ENCODE measurements around the gene DVL1.
A peak's percentile ranks its signal among the peaks of the same experiment; 100 is the strongest.
"Not testable (repeated sequence)": the region's sequence is repeated elsewhere in the genome, so short reads cannot be mapped to it uniquely, and the experiment has no call there.

DVL1 gene

DNA sequence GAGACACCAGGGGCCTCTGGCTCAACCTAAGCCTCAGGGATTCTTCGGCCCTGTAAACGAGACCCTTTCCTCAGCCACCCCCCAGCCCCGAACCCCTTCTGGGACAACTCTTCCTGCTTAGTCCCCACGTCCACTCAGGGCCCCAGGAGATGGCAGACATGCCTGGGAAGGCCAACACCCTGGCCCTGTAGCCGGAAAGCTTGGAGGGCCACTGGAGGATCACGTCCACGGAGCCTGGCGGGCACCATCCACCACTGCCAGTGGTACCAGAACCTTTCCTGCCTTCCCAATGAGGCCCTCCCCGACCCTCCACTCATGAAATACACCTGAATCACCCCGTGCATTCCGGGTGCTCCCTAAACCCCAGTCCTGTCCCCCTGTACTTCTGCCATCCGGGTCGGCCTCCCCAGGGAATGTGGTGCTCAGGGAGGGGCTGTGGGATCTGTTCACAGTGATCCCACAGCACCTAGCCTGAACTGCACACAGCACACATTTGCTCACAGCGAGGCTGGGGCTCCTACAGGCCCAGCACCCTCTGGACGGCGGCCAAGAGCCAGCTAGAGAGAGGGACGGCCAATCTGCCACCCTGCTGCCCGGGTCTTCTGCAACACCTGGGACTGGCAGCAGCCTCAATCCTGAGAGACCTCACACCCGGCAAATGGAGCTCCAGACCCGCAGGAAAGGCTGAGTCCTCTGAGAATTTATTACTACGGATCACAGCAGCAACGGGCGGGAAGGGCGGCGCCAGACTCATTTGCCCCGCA, 24.0 kb upstream of the DVL1 start:
- DNase-seq = no peak

DNA sequence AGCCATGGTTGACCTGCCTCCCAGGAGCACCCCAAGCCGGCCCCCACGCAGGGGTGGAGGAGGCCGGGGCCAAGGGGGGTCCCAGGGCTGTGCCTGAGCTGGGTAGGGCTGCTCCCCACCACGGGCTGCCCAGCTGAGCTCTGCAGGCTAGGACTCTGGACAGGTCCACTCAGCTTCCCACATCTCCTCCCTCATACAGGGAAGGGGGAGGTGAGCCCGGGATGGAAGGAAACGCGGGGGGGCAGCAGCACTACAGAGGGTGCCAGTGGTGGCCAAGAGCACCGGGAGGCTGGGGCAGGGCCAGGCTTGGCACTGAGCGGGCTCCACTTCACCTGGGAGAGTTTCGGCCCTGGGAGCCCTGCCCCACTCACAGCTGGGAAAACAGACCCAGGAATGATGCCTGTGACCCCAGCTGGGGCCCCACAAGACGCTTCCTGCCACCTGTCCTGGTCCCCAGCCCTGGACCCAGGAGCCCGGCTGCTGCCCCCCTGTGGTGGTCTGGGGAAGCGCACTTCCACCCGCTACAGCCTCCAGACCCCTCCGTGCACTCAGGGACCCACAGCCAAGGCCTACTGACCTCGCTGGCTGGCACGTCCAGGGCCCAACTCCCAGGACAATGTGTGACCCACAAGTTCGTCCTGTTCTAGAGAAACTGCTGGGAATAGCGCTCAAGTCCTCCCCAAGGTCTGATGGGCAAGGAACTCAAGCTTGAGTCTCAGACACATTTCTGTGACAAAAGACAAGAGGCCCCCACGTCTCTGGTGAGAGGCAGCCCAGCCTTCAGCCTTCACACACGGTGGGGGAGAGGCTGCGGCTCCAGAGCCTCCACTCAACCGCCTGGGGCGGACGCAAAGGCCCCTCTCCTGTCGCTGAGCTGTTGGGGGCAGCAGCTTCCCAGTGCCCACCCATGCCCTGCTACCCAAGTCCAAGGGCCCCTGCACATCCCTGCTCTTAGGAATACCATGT, 22.8 kb upstream of the DVL1 start:
- DNase-seq = peak; percentile 70 to 76

DNA sequence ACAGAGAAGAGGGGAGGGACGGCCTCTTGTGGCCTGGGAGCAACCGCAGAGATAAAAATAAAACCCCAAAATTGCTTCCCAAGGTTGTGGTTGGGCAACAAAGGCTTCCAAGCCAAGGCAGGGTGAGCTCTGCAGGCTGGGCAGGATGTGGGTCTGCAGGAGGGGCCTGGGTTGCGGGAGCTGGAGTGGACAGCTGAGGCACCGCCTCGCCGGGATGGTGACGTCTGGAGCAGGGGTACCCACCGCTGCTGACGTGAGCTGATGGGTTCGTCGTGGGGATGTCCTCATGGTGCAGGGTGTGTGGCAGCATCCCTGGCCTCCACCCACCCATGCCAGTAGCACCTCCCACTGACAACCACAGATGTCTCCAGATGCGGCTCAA, 22.1 kb upstream of the DVL1 start:
- peak; percentile 84 to 86 for DNase-seq

DNA sequence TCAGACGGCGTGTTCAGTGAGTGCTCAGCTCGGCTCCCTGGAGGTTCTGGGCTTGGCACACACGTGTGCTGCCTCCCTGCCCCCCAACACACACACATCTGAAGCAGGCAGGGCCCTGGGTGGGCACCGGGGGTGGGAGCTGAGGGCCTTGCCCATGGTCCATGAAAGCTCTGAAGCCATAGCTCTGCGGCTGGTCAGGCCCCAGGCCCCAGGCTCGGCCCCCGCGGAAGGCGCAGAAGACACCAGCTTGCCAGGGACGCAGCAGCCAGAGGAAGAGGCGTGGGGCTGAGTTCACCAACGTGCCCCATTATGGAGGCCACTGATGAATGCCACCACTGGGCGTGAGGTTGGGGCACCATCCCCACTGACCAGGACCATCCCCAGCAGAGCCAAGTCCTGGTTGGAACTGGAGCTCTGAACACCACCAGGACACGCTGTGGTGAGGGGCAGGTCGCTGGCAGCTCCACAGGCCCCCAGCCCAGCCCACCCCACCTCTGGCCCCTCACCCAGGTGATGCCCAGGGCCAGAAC, 21.6 kb upstream of the DVL1 start:
- DNase-seq = no peak

DNA sequence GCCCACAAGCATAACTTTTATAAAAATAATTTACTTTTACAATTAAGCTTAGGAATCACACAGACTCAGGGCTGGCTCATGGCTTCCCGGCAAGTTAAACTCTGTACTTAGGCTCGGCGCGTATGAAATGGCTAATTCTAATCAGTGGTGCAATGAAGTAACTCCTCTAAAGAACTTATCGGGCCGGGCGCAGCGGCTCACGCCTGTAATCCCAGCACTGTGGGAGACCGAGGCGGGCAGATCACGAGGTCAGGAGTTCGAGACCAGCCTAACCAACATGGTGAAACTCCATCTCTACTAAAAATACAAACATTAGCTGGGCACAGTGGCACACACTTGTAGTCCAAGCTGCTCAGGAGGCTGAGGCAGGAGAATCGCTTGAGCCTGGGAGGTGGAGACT, 20.9 kb upstream of the DVL1 start:
- DNase-seq = not testable (repeated sequence)

DNA sequence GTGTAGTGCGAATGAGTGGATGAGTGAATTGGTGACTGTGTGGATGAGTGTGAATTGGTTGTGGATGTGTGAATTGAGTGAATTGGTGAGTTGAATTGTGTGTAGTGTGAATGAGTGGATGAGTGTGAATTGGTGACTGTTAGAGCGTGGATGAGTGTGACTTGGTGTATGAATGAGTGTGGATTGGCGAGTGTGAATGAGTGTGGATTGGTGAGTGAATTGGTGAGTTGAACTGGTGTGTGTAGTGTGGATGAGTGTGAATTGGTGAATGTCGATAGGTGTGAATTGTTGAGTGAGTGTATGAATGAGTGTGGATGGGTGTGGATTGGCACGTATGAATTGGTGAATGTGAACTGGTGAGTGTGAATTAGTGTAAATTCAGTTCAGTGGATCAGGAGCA, 18.1 kb upstream of the DVL1 start:
- DNase-seq = no peak

DNA sequence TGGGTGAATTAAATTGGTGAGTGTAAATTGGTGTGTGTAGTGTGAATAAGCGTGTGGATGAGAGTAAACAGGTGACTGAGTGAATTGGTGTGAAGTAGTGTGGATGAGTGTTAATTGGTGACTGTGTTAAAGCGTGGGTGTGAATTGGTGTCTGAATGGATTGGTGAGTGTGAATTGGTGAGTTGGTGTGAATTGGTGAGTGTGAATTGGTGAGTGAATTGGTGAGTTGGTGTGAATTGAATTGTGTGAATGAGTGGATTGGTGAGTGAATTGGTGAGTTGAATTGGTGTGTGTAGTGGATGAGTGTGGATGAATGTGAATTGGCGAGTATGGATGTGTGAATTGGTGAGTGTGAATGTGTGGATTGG, 17.5 kb upstream of the DVL1 start:
- no peak for DNase-seq

DNA sequence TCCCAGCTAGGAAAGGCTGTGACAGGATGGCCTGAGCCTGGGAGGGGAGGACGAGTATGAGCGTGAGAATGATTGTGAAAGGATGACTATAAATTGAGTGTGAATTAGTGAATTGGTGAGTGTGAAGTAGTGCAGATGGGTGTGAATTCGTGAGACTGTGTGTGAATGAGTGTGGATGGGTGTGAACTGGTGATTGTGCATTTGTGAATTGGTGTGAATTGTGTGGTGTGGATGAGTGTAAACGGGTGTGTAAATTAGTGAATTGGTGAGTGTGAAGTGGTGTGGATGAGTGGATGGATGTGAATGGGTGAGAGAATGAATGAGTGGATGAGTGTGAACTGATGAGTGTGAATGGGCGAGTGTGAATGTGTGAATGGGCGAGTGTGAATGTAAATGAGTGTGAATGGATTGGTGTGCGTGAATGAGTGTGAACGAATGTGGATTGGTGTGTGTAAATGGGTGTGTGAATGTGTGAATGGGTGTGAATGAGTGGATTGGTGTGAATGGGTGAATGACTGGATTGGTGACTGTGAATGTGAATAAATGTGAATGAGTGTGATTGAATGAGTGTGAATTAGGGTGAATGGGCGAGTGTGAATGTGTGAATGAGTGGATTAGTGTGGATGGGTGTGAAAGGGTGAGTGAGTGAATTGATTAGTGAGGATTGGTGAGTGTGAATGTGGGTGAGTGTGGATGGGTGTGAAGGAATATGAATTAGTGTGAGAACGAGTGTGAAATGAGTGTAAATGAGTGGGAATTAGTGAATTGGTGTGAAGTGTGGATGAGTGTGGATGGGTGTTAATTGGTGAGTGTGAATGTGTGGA, 16.9 kb upstream of the DVL1 start:
- DNase-seq = no peak

DNA sequence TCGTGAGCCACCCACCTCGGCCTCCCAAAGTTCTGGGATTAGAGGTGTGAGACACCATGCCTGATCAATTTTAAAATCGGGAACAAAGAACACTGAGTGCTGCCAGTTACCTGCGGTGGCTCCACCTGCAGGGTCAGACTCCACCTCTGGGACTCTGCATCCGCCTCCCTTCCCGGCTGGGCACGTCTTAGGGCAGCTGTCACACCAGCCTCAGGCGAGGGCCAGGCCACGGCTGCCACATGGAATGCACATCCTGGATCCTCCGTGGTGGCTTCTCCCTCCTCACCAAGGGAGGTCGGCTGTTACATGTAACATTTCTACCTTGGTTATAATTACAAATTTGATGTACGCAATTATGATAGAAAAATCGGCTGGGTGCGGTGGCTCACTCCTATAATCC, 15.0 kb upstream of the DVL1 start:
- no peak for DNase-seq

DNA sequence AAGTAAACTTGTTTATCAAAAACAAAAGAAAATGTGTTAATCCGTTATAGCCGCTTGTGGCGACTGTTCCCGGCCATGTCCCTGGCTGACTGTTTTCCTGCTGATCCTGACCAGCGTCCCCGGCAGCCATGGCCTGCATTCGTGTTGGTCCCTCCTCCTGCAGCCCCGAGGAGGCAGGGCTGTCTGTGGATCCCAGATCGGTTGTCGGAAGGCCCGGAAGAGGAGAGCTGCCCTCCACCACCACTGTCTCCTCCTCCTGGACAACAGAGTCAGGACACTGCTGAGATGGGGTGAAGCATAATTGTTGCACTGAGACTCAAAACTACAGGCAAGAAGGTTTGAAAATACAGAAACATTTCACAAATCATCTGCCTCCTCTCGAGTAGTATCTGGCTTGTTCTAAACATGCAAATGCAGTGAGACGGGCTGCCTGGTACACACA, 12.8 kb upstream of the DVL1 start:
- DNase-seq = no peak

DNA sequence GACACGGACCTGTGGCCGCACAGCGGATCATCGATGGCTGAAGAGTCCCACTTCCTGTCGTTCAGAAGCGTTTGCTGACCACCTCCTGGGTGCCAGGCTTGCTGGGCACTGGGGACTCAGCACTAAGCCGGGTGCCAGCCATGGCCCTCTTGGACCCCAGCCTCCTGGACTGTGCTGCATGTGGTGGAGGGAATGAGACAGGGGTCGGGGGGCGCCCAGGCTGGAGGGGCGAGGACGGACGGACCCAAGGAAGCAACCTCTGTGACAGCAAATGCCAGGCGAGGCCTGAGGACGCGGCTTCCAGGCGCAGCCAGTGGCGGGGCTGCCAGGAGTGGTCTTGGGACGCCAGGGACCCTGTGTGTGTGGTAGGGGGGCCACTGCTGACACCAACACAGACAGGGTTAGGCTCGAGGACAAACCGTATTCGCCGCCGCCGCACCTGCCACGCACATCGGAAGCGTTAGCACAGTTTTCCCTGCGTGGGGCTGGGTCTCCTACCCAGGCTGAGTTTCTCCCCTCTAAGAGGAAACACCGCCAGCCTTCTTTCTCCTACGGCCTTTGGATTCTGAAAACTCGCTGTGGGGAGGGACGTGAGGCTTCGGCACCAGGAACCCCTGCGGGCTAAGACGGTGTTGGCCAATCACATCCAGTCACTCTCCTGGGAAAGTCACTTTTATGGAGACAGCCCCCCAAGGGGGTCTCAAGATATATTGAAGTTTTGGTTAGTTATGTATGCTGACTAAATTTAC, 12.2 kb upstream of the DVL1 start:
- DNase-seq = no peak

DNA sequence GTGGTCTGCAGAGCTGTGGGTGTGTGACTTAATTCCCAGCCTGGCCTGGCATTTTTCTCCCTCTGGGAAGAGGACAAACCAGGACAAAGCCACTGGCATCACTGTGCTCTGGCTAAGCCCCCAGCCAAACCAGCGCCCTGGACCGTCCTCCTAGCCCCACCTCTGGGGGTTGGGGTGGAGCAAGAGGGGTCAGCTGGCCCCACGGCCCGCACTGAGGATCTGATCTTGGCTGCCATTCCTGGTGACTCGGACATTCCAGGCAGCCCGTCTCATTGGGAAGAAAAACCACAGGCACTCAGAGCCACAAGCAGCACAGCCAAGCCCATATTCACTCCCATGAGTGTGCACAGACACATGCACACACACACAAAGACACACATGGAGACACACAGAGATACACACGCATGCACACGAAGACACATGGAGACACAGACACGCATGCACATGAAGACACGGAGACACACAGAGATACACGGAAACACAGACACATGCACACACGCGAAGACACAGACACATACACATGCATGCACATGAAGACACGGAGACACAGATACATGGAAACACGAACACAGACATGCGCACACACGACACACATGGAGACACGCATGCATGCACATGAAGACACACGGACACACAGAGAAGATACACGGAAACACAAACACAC, 11.4 kb upstream of the DVL1 start:
- DNase-seq = no peak

DNA sequence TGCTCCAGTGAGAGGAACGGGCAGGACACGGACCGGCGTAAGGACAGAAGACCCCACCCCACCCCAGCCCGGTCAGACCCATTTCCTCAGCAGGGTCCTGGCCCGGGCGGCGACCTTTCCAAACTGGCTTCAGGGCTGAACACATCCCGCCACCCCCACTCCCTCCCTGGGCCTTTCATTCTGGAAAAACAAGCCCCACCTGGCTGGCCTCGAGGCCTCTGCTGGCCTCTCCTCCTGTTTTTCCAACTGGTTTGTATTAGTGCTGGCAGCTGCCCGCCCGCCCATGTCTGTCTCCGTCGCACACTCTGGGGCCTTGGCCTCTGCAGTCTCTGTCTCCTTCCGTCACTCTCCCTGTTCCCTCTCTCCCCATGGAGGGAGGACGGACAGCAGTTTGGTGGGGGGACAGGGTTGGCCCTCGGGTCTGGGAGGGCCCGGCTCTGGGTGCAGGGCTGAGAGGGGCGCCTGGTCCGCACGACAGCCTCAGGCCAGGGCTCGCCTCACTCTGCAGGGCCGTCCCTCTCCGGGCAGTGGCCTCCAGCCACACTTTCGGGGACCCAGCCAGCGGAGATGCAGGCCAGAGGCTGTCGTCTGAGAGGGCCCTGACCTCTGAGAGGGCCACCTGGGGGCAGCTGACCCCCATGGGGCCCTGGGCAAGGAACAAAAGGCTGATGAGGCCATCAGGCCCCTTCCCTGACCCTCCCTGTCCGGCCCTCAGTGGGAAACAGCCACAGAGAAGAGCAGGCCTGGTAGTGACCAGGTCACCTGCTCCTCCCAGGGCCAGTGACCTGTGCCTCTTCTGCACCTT, 10.6 kb upstream of the DVL1 start:
- no peak for DNase-seq

DNA sequence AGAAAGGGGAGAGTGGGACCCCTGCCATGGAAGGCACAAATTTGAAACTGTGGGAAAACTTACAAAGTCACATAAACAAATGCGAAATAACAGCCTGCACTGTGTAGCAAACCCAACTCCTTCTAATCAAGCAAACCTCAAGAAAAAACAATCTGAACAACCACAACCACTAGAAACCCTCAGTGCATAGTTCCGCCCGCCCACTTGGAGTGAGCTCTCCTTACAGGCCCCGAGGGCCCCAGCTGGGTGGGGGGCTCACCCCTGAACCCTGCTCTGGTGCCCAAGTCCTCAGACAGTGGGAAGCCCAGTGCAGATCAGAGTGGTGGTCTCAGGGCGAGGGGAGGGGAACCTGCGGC, 10.1 kb upstream of the DVL1 start:
- no peak for DNase-seq

DNA sequence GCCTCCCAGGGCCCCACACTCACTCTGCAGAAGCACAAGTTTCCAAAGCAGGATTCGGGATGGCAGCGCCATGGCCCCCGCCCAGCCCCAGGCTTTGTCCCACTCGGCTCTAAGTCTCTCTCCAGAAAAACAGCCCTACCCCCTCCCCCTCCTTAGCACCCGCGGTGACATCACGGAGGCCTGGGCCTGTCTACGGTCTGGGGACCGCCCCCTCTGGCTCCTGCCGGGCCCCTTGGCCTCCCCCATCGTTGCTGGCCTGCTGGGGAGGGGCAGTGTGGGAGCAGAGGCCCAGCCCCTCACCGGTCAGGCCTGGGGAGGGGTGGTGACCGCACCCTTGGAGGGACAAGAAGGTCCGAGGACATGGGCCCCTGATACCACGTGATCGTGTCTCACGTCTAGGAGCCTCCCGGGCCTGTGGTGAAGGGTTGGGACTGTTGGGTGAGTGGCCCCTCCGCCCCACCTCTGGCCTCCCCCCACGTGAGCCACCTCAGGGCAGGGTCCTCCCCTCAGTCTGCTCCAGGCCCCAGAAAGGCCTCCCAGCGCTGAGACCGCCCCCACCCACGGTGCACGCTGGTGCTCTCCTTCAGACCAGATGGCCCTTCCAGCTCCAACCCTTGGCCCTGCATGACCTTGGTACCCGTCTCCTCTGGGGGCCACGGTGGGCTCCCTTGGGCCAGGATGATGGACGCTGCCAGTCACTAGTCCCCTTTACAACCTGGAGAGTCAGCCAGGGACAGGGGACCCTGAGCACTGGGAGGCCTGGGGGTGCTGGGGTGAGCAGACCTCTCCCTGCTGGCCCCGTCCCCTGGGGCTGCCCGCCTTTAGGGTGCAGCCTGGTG, 9.4 kb upstream of the DVL1 start, which contains the start of gene MXRA8:
TSS of gene MXRA8 (minus strand) at position 123 of the 839 bp plus-strand sequence. CDS start at position 72, 51 bp downstream.
- DNase-seq = no peak

DNA sequence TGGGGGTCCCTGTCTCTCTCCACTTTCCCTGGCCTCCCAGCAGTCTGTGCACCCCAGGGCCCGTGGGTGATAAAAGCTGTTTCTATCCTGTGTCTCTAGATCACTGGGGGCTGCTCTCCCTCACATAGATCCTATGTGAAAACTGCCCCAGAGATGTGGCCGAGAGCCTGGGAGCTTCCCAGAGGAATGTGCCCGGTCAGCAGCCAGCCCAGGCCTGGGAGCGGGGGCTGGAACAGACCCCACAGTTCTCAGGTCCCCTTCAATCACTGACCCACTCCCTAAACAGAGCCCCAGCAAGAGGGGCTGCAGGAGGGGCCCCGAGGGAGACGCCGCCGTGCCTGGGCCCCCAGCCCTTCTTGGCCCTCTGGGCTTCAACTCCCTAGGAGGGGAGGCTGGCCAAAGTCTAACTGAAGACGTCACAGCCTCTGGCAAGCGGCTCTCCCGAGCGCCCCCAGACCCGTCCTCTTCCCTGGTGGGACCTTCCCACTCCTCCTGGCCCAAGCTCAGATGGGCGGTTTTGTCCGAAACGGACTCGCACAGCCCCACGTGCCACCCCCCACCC, 8.7 kb upstream of the DVL1 start:
- DNase-seq = no peak

DNA sequence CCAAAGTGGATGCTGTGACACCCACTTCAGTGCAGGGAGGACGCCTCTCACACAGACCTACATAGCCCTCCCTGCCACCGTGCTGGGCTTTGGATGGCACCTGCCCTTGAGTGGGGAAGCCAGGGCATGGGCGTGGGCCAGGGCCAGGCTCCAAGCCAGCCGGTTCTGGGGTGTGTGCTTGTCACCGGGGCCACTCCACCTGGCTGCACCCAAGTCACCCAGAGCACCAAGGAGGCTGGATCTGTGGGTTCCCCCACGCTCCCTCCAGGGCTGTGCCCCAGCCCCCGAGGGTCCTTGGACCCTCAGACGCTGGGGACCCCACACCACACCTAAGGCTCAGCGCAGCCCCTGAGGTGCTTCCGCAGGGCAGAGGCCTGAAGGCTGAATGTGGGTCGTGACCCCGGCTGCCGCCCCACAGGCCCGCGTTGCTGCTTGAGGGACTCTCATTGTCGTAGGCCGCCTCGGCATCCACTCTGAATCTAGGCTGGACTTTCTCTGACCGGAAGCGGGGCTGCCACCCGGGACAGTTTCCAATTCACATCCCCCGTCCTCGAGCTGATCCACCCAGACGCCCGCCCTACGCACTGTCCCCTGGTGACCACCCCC, 7.7 kb upstream of the DVL1 start:
- DNase-seq = no peak

DNA sequence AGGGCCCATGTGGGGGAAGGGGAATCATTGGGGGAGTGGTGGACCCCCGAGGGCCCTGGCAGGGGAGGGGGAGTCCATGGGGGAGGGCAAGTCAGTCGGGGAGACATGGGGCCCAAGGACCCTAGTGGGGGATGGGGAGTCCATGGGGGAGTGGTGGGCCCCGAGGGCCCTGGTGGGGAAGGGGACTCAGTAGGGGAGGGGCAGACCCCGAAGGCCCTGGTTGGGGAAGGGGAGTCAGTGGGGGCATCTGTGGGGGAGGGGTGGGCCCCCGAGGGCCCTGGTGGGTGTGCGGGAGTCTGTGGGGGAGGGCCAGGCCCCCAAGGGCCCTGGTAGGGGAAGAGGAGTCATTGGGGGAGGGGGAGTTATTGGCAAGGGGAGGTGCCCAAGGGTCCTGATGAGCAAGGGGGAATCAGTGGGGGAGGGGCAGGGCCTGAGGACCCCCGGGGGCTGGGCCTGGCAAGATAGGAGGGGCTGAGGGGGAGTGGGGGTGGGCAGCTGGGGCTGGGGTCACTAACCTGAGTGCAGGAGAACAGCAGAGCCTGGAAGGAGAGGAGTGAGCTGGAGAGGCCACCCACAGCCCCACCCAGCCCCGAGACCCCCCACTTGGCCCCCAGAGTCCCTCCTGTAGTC, 7.1 kb upstream of the DVL1 start:
- no peak for DNase-seq
